Measurements from ENCODE around the gene LSS. TPM values are rescaled to one million over a fixed set of nuclear protein-coding genes. Genes with fewer than 3 reads are reported as not detected.

LSS gene
- total RNA-seq, 1 experiment from 2014 or later, result 101 TPM

- TF ChIP-seq USF1 (CRISPR knock-in tag; IDR thresholded peaks at IDR 0.05) (no peak), JAZF1 (CRISPR knock-in tag; IDR thresholded peaks at IDR 0.05) (no peak), FOXP4 (CRISPR knock-in tag; IDR thresholded peaks at IDR 0.05) (no peak), ZNF425 (CRISPR knock-in tag; conservative IDR thresholded peaks at IDR 0.05) (no peak), NFATC4 (CRISPR knock-in tag; IDR thresholded peaks at IDR 0.05) (no peak), MAX (CRISPR knock-in tag; IDR thresholded peaks at IDR 0.05) (no peak), AFF4 (CRISPR knock-in tag; IDR thresholded peaks at IDR 0.05; ENCODE audit: borderline replicate concordance) (no peak), E2F4 (CRISPR knock-in tag; IDR thresholded peaks at IDR 0.05; ENCODE audit: borderline replicate concordance, low read depth) (no peak), CBFB (CRISPR knock-in tag; IDR thresholded peaks at IDR 0.05; ENCODE audit: low read depth) (no peak)
Observed at GRCh38 chr21:46216132-46216747, 12.3 kb downstream of the LSS start (continued).

- TF ChIP-seq CREM (CRISPR knock-in tag; IDR thresholded peaks at IDR 0.05), result no peak
- no peak for TF ChIP-seq ZNF396 (CRISPR knock-in tag; IDR thresholded peaks at IDR 0.05; ENCODE audit: borderline replicate concordance)
- TF ChIP-seq JUN (CRISPR knock-in tag; IDR thresholded peaks at IDR 0.05), result no peak
- TF ChIP-seq ETV6 (CRISPR knock-in tag; IDR thresholded peaks at IDR 0.05), result no peak
- no peak for TF ChIP-seq ESRRA (CRISPR knock-in tag; IDR thresholded peaks at IDR 0.05; ENCODE audit: borderline replicate concordance)
- Mint-ChIP-seq H3K27me3 (ENCODE audit: low read depth) (no peaks in the 10 kb centered on the region), H3K4me3 (no peak overlapping the region), H3K27ac (no peak overlapping the region), H3K9me3 (no peaks in the 10 kb centered on the region), H3K36me3 (peaks cover 18% of the 10 kb centered on the region), H3K4me1 (no peaks in the 10 kb centered on the region)
- ChIA-PET CTCF (interaction anchor here (0.6 to 1.6 kb wide), 5 partner anchors 9 to 1077 kb away, joined by 3 to 5 read pairs (median 3); no protein-coding TSS in a partner anchor), POLR2A (interaction anchor here (0.6 kb wide), 1 partner anchor 9 kb away, joined by 3 read pairs; no protein-coding TSS in a partner anchor)
- ATAC-seq, result no peak
- no peak for DNase-seq (ENCODE audit: low spot score)
Observed at GRCh38 chr21:46215436-46216131, 13.0 kb downstream of the LSS start.

All from WTC11 (cell line).